ENCODE measurements around the gene POU6F1. TPM values are rescaled to one million over a fixed set of nuclear protein-coding genes. Genes with fewer than 3 reads are reported as not detected.

The POU6F1 gene
- total and polyA plus RNA-seq, 9 of the 15 experiments (the other 6 are each of a cell fraction or from before 2014, with no cell fraction given): 0.14 to 3.3 (median 1.1) TPM

DNA sequence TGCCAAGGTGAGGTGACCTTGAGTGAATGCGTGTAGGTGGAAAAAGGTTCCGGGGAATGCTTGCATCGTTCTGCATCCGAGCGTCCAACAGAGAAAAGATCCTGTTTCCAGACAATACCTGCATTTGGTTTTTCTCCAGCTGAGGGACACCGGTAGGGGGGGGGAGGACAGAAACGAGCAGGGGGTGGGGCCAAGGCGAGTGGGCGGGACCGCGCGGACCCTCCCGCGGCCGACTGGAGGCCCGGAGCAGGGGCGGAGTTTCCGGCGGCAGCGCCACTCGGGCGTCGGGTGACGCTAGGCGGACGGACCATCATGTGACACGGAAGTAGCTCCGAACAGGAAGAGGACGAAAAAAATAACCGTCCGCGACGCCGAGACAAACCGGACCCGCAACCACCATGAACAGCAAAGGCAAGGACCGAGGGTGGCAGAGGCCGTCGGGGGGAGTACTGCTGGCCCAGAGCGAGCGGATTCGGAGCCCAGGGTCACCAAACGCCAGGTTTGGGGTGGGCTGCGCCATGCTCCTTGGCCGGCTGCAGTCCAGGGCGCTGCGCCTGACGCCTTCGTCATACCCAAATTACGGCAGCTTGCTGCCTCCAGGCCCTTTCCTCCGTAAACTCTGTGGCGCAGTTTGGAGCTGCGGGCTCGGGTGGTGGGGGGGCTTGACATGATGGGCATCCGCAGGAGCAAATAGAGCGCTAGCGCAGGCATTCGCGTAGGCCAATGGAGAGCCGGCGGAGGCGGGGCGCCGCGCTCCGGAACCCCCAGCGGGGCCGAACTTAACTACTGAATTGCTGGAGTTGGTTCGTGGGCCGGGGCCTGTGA is 20.9 kb upstream of the POU6F1 start, which contains the start of gene DAZAP2 (continued):
- TF ChIP-seq, protein P1, sequence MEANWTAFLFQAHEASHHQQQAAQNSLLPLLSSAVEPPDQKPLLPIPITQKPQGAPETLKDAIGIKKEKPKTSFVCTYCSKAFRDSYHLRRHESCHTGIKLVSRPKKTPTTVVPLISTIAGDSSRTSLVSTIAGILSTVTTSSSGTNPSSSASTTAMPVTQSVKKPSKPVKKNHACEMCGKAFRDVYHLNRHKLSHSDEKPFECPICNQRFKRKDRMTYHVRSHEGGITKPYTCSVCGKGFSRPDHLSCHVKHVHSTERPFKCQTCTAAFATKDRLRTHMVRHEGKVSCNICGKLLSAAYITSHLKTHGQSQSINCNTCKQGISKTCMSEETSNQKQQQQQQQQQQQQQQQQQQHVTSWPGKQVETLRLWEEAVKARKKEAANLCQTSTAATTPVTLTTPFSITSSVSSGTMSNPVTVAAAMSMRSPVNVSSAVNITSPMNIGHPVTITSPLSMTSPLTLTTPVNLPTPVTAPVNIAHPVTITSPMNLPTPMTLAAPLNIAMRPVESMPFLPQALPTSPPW (CRISPR knock-in tag; IDR thresholded peaks at IDR 0.05): peak; percentile 96
- TF ChIP-seq, protein P2, sequence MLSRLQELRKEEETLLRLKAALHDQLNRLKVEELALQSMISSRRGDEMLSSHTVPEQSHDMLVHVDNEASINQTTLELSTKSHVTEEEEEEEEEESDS (CRISPR knock-in tag; IDR thresholded peaks at IDR 0.05): no peak
- TF ChIP-seq HCFC1 (IDR thresholded peaks at IDR 0.05; ENCODE audit: low read depth, low read length) (peak; percentile 52), ILK (tag; IDR thresholded peaks at IDR 0.05; ENCODE audit: borderline replicate concordance, low read depth) (no peak), NFYB (IDR thresholded peaks at IDR 0.05; ENCODE audit: extremely low read depth, insufficient read length) (peak; percentile 100), KDM4B (IDR thresholded peaks at IDR 0.05; ENCODE audit: borderline replicate concordance in 2 of 2, low read depth in 1 of 2) (0 out of 4 replicates have a peak, but pooled peaks of 1 of the 2 experiments have one; percentile 32), ZNF561 (CRISPR knock-in tag; conservative IDR thresholded peaks at IDR 0.05) (no peak)
- TF ChIP-seq, protein P3, sequence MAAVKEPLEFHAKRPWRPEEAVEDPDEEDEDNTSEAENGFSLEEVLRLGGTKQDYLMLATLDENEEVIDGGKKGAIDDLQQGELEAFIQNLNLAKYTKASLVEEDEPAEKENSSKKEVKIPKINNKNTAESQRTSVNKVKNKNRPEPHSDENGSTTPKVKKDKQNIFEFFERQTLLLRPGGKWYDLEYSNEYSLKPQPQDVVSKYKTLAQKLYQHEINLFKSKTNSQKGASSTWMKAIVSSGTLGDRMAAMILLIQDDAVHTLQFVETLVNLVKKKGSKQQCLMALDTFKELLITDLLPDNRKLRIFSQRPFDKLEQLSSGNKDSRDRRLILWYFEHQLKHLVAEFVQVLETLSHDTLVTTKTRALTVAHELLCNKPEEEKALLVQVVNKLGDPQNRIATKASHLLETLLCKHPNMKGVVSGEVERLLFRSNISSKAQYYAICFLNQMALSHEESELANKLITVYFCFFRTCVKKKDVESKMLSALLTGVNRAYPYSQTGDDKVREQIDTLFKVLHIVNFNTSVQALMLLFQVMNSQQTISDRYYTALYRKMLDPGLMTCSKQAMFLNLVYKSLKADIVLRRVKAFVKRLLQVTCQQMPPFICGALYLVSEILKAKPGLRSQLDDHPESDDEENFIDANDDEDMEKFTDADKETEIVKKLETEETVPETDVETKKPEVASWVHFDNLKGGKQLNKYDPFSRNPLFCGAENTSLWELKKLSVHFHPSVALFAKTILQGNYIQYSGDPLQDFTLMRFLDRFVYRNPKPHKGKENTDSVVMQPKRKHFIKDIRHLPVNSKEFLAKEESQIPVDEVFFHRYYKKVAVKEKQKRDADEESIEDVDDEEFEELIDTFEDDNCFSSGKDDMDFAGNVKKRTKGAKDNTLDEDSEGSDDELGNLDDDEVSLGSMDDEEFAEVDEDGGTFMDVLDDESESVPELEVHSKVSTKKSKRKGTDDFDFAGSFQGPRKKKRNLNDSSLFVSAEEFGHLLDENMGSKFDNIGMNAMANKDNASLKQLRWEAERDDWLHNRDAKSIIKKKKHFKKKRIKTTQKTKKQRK (IDR thresholded peaks at IDR 0.05; ENCODE audit: borderline replicate concordance, low read depth, low read length): no peak
- TF ChIP-seq, protein P4, sequence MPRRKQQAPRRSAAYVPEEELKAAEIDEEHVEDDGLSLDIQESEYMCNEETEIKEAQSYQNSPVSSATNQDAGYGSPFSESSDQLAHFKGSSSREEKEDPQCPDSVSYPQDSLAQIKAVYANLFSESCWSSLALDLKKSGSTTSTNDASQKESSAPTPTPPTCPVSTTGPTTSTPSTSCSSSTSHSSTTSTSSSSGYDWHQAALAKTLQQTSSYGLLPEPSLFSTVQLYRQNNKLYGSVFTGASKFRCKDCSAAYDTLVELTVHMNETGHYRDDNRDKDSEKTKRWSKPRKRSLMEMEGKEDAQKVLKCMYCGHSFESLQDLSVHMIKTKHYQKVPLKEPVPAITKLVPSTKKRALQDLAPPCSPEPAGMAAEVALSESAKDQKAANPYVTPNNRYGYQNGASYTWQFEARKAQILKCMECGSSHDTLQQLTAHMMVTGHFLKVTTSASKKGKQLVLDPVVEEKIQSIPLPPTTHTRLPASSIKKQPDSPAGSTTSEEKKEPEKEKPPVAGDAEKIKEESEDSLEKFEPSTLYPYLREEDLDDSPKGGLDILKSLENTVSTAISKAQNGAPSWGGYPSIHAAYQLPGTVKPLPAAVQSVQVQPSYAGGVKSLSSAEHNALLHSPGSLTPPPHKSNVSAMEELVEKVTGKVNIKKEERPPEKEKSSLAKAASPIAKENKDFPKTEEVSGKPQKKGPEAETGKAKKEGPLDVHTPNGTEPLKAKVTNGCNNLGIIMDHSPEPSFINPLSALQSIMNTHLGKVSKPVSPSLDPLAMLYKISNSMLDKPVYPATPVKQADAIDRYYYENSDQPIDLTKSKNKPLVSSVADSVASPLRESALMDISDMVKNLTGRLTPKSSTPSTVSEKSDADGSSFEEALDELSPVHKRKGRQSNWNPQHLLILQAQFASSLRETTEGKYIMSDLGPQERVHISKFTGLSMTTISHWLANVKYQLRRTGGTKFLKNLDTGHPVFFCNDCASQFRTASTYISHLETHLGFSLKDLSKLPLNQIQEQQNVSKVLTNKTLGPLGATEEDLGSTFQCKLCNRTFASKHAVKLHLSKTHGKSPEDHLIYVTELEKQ (CRISPR knock-in tag; IDR thresholded peaks at IDR 0.05): no peak
- TF ChIP-seq, protein P5, sequence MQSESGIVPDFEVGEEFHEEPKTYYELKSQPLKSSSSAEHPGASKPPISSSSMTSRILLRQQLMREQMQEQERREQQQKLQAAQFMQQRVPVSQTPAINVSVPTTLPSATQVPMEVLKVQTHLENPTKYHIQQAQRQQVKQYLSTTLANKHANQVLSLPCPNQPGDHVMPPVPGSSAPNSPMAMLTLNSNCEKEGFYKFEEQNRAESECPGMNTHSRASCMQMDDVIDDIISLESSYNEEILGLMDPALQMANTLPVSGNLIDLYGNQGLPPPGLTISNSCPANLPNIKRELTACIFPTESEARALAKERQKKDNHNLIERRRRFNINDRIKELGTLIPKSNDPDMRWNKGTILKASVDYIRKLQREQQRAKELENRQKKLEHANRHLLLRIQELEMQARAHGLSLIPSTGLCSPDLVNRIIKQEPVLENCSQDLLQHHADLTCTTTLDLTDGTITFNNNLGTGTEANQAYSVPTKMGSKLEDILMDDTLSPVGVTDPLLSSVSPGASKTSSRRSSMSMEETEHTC (IDR thresholded peaks at IDR 0.05): peak; percentile 84
- TF ChIP-seq, protein P6, sequence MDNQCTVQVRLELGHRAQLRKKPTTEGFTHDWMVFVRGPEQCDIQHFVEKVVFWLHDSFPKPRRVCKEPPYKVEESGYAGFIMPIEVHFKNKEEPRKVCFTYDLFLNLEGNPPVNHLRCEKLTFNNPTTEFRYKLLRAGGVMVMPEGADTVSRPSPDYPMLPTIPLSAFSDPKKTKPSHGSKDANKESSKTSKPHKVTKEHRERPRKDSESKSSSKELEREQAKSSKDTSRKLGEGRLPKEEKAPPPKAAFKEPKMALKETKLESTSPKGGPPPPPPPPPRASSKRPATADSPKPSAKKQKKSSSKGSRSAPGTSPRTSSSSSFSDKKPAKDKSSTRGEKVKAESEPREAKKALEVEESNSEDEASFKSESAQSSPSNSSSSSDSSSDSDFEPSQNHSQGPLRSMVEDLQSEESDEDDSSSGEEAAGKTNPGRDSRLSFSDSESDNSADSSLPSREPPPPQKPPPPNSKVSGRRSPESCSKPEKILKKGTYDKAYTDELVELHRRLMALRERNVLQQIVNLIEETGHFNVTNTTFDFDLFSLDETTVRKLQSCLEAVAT (IDR thresholded peaks at IDR 0.05): peak; percentile 38 to 76; a peak in 3 of 4 replicates

Data from K562 (cell line).